Neural cell (in vitro differentiated cells): ENCODE measurements around the gene LTBP1.

ENCODE experiments used
- EP300 ChIP-seq: fragments of 450-650 bp; conservative IDR thresholded peaks from 2 replicates; pipeline ENCODE4 v1.6.1; 2014; ENCODE audit warnings: antibody characterized with exemption, mild to moderate bottlenecking, moderate library complexity; ENCODE audit not compliant: poor library complexity, severe bottlenecking
- EZH2 ChIP-seq: fragments of 200-600, 300-800 bp; shearing (Covaris generic), sonication (generic); IDR thresholded peaks from 2 replicates; pipeline ENCODE4 v1.6.1; 2014; ENCODE audit warnings: antibody characterized with exemption, low read length, borderline replicate concordance, mild to moderate bottlenecking; ENCODE audit not compliant: insufficient read depth, poor library complexity, severe bottlenecking
- MXI1 ChIP-seq: fragments of 450-650 bp; conservative IDR thresholded peaks from 2 replicates; pipeline ENCODE4 v1.6.1; 2014; ENCODE audit warnings: antibody characterized with exemption, mild to moderate bottlenecking; ENCODE audit not compliant: poor library complexity, severe bottlenecking
- POLR2AphosphoS5 ChIP-seq: IDR thresholded peaks from 2 replicates; pipeline ENCODE4 v1.6.1; 2012
- RAD21 ChIP-seq: fragments of 450-650 bp; conservative IDR thresholded peaks from 2 replicates; pipeline ENCODE4 v1.6.1; 2014; ENCODE audit warnings: antibody characterized with exemption, mild to moderate bottlenecking, moderate library complexity
- SMC3 ChIP-seq: fragments of 450-650 bp; conservative IDR thresholded peaks from 2 replicates; pipeline ENCODE4 v1.6.1; 2014; ENCODE audit warnings: antibody characterized with exemption, mild to moderate bottlenecking, moderate library complexity; ENCODE audit not compliant: poor library complexity
- TAF1 ChIP-seq: IDR thresholded peaks from 2 replicates; pipeline ENCODE4 v1.6.1; 2012; ENCODE audit warnings: low read depth
- TF ChIP-seq, protein P1 (sequence below): fragments of 450-650 bp; IDR thresholded peaks from 2 replicates; pipeline ENCODE4 v1.5.1; 2014; ENCODE audit warnings: antibody characterized with exemption, mild to moderate bottlenecking, moderate library complexity; ENCODE audit not compliant: poor library complexity, severe bottlenecking
- TF ChIP-seq, protein P2 (sequence below): IDR thresholded peaks from 2 replicates; pipeline ENCODE4 v1.6.1; 2012; ENCODE audit warnings: borderline replicate concordance

DNA sequence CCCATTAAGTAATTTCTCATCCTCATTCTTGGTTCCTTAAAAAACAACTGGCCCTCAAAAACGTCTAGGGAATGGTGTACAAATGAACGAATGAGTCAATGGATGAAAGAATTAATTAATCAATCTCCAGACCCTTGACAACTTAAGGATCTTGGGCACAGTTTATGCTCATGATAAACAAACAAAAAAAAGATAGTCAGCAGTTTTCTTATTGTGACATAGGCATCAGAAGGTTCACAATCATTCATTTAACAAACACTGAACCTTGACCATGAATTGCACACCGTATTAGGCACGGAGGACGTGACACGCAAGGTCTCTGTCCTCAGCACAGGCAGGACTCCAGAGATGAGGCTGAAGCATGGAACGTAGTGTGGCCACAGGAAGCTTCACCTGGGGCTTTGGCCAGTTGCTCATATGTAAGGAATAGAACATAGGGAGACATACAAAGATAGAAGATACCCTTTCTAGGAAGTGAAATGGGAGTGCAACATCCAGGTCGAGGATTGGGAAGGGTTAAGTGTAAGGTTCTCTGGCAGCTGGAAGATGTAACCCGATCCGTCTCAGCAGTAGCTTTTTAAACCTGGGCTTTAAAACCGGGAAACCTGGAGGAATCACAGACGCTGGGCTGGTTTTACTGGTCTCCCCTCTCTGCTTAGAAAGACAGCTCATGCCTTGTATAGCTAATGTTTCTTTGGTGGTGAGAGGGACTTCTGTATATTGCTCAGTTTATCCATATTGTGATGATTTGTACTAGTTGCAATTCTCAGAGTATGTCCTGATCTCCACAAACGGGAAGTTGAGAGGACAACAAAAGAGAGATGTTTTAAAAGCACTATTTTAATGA is 8.9 kb upstream of the LTBP1 start:
- TF ChIP-seq, protein P1, sequence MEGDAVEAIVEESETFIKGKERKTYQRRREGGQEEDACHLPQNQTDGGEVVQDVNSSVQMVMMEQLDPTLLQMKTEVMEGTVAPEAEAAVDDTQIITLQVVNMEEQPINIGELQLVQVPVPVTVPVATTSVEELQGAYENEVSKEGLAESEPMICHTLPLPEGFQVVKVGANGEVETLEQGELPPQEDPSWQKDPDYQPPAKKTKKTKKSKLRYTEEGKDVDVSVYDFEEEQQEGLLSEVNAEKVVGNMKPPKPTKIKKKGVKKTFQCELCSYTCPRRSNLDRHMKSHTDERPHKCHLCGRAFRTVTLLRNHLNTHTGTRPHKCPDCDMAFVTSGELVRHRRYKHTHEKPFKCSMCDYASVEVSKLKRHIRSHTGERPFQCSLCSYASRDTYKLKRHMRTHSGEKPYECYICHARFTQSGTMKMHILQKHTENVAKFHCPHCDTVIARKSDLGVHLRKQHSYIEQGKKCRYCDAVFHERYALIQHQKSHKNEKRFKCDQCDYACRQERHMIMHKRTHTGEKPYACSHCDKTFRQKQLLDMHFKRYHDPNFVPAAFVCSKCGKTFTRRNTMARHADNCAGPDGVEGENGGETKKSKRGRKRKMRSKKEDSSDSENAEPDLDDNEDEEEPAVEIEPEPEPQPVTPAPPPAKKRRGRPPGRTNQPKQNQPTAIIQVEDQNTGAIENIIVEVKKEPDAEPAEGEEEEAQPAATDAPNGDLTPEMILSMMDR, result no peak
- TF ChIP-seq, protein P2, sequence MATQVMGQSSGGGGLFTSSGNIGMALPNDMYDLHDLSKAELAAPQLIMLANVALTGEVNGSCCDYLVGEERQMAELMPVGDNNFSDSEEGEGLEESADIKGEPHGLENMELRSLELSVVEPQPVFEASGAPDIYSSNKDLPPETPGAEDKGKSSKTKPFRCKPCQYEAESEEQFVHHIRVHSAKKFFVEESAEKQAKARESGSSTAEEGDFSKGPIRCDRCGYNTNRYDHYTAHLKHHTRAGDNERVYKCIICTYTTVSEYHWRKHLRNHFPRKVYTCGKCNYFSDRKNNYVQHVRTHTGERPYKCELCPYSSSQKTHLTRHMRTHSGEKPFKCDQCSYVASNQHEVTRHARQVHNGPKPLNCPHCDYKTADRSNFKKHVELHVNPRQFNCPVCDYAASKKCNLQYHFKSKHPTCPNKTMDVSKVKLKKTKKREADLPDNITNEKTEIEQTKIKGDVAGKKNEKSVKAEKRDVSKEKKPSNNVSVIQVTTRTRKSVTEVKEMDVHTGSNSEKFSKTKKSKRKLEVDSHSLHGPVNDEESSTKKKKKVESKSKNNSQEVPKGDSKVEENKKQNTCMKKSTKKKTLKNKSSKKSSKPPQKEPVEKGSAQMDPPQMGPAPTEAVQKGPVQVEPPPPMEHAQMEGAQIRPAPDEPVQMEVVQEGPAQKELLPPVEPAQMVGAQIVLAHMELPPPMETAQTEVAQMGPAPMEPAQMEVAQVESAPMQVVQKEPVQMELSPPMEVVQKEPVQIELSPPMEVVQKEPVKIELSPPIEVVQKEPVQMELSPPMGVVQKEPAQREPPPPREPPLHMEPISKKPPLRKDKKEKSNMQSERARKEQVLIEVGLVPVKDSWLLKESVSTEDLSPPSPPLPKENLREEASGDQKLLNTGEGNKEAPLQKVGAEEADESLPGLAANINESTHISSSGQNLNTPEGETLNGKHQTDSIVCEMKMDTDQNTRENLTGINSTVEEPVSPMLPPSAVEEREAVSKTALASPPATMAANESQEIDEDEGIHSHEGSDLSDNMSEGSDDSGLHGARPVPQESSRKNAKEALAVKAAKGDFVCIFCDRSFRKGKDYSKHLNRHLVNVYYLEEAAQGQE, result no peak
- no peak for TF ChIP-seq EZH2
- TF ChIP-seq POLR2AphosphoS5, result no peak
- no peak for TF ChIP-seq EP300
- no peak for TF ChIP-seq MXI1
- TF ChIP-seq SMC3, result no peak
- no peak for TF ChIP-seq TAF1
- no peak for TF ChIP-seq RAD21
